Measurements from ENCODE around the gene PEX11G. TPM values are rescaled to one million over a fixed set of nuclear protein-coding genes. Genes with fewer than 3 reads are reported as not detected.
A peak's percentile ranks its signal among the peaks of the same experiment; 100 is the strongest.

PEX11G gene
- total and polyA plus RNA-seq, 2 donors = 3.3 to 4.8 TPM

DNA sequence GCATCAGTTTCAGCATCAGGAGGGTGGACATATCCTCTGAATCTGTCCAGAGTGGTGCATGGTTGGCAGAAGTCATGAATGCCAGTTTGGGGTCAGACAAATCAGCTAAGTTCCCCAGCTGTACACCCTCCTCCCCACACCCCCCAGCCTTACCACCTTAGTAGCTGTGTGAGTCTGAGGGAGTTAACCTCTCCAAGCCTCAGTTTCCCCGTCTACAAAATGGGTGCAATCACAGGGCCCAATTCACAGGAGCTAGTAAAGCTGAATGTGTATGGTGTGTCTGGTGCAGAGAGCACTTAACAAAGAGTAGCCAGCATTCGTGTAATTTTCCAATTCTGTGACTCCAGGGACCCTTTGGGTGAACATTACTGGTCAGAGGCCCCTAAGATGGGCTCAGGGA, 13.7 kb upstream of the PEX11G start:
- H3K27ac ChIP-seq (ENCODE audit: low read depth in 1 of 2, low read length in 1 of 2) = no peak overlapping the region
- H3K4me3 ChIP-seq (ENCODE audit: low read length in 2 of 2) = no peak overlapping the region
- H3K9me3 ChIP-seq (ENCODE audit: control insufficient read depth in 2 of 2, insufficient read depth in 1 of 2, low read length in 1 of 2) = peaks cover 1 to 12% of the 10 kb centered on the region in 2 donors
- no peaks in the 10 kb centered on the region for H3K36me3 ChIP-seq (ENCODE audit: control insufficient read depth in 2 of 2, insufficient read depth in 2 of 2, low read length in 1 of 2)
- peaks cover 9 to 13% of the 10 kb centered on the region in 2 donors for H3K4me1 ChIP-seq (ENCODE audit: control insufficient read depth in 2 of 2, insufficient read depth in 2 of 2, low read length in 2 of 2)
- no peak for DNase-seq (ENCODE audit: low read depth in 6 of 9, low spot score in 9 of 9)
- WGBS = 82% methylated on average over 2 of the region's 2 CpGs
- H3K27me3 ChIP-seq (ENCODE audit: control insufficient read depth in 2 of 2, insufficient read depth in 1 of 2, low read length in 1 of 2) = peaks cover 13 to 73% of the 10 kb centered on the region in 2 donors

DNA sequence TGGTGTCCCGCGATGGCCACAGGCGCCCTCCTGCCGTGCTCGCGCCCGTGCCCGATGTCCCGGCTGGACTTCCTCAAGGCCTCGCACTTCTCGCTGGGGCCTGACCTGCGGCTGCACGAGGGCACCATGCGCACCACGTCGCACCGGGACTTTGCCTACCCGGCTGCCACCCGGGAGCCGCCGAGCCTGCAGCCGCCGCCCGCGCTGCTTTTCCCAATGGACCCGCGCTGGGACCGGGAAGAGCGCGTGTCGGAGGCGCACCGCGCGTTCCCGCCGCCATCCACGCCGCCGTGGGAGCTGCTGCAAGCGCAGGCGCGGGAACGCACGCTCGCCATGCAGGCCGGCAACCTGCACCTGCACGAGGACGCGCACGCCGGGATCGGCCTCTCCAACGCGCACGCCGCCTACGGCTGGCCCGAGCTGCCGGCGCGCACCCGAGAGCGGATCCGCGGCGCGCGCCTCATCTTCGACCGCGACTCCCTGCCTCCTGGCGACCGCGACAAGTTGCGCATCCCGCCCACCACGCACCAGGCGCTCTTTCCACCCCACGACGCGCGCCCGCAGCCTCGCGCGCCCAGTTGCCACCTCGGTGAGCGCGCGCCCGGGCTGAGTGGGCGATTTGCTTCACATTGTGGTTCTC, 12.1 kb upstream of the PEX11G start:
- Histone ChIP-seq H3K9me3 (ENCODE audit: control insufficient read depth in 2 of 2, insufficient read depth in 1 of 2, low read length in 1 of 2) (peaks cover 1 to 4% of the 10 kb centered on the region in 2 donors), H3K4me3 (ENCODE audit: low read length in 2 of 2) (peak overlapping the region in 1 of 2 donors; percentile 21), H3K36me3 (ENCODE audit: control insufficient read depth in 2 of 2, insufficient read depth in 2 of 2, low read length in 1 of 2) (no peaks in the 10 kb centered on the region), H3K27me3 (ENCODE audit: control insufficient read depth in 2 of 2, insufficient read depth in 1 of 2, low read length in 1 of 2) (peaks cover 13 to 71% of the 10 kb centered on the region in 2 donors), H3K27ac (ENCODE audit: low read depth in 1 of 2, low read length in 1 of 2) (no peak overlapping the region), H3K4me1 (ENCODE audit: control insufficient read depth in 2 of 2, insufficient read depth in 2 of 2, low read length in 2 of 2) (peaks cover 9 to 12% of the 10 kb centered on the region in 2 donors)
- DNase-seq (ENCODE audit: low read depth in 6 of 9, low spot score in 9 of 9) = peak in 5 of 9 donors; percentile 27 to 63 (median 43)
- WGBS = 4% methylated on average over 93 of the region's 93 CpGs

DNA sequence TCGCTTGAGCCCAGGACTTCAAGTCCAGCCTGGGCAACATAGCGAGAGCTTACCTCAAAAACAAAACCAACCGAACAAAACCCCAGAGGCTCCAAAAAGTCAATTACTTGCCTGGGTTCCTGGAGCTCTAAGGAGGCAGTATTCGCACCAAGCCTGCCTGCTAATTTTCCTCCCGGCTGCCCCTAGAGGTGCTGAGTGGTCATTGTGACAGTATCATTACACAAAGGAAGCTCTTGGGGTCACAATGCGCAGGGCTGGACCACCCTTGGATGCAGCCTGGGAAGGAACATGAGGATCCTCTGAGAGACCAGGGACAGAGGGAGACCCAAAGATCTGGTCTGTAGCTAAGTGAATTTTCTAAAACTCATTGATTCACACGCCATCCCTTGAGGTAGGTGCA, 8.5 kb upstream of the PEX11G start:
- Histone ChIP-seq H3K9me3 (ENCODE audit: control insufficient read depth in 2 of 2, insufficient read depth in 1 of 2, low read length in 1 of 2) (peaks cover 1 to 4% of the 10 kb centered on the region in 2 donors), H3K27me3 (ENCODE audit: control insufficient read depth in 2 of 2, insufficient read depth in 1 of 2, low read length in 1 of 2) (peaks cover 13 to 43% of the 10 kb centered on the region in 2 donors), H3K36me3 (ENCODE audit: control insufficient read depth in 2 of 2, insufficient read depth in 2 of 2, low read length in 1 of 2) (no peaks in the 10 kb centered on the region), H3K27ac (ENCODE audit: low read depth in 1 of 2, low read length in 1 of 2) (no peak overlapping the region), H3K4me3 (ENCODE audit: low read length in 2 of 2) (no peak overlapping the region), H3K4me1 (ENCODE audit: control insufficient read depth in 2 of 2, insufficient read depth in 2 of 2, low read length in 2 of 2) (peaks cover 2% of the 10 kb centered on the region in 2 donors)
- WGBS = 55% methylated on average over 7 of the region's 7 CpGs
- no peak for DNase-seq (ENCODE audit: low read depth in 6 of 9, low spot score in 9 of 9)

DNA sequence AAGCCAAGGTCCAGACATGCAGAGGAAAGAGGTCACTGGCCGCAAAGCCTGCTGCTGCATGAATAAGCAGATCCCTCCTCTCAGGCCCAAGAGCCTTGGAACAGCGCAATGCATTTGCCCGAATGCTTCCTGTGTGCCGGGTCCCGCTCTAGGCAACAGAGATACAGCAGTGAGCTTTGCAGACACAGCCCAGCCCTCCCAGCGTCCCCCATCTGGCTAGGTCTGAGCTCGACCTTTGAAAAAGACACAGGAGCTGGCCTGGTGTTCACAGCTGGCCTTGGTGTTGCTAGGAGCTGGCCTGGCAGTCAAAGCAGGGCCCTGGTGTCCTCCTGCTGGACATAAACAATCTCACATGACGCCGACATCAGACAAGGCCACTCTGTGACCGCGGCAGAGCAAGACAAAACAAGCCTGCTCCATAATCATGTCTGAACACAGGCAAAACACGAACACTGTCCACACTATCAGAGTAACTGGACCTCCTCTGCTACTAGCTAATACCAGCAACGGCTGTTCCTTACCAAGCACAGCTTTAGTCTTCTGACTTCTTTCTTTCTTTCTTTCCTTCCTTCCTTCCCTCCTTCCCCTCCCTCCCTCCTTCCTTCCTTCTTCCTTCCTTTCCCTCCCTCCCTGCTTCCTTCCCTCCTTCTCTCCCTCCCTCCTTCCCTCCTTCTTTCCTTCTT, 5.7 kb upstream of the PEX11G start:
- H3K4me3 ChIP-seq (ENCODE audit: low read length in 2 of 2) = no peak overlapping the region

DNA sequence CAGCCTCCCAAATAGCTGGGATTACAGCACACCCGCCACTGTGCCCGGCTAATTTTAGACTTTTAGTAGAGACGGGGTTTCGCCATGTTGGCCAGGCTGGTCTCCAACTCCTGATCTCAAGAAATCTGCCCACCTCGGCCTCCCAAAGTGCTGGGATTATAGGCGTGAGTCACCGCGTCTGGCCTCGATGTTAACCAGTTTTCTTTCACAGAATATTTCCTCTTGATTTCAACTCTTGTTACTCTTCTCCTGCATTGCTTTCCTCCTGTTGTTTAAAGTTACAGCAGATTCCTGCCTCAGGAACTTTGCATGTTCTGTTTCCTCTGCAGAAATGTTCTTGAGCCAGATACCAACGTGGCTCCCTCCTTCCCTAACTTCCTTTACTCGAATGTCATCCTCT, 3.7 kb upstream of the PEX11G start:
- H3K27me3 ChIP-seq (ENCODE audit: control insufficient read depth in 2 of 2, insufficient read depth in 1 of 2, low read length in 1 of 2) = peaks cover 0 to 9% of the 10 kb centered on the region in 2 donors
- no peaks in the 10 kb centered on the region for H3K9me3 ChIP-seq (ENCODE audit: control insufficient read depth in 2 of 2, insufficient read depth in 1 of 2, low read length in 1 of 2)
- no peak overlapping the region for H3K27ac ChIP-seq (ENCODE audit: low read depth in 1 of 2, low read length in 1 of 2)
- peaks cover 0 to 5% of the 10 kb centered on the region in 2 donors for H3K4me1 ChIP-seq (ENCODE audit: control insufficient read depth in 2 of 2, insufficient read depth in 2 of 2, low read length in 2 of 2)
- WGBS = 88% methylated on average over 11 of the region's 11 CpGs
- DNase-seq (ENCODE audit: low read depth in 6 of 9, low spot score in 9 of 9) = no peak
- H3K36me3 ChIP-seq (ENCODE audit: control insufficient read depth in 2 of 2, insufficient read depth in 2 of 2, low read length in 1 of 2) = no peaks in the 10 kb centered on the region
- H3K4me3 ChIP-seq (ENCODE audit: low read length in 2 of 2) = no peak overlapping the region

More for the DNA sequence above, 5.7 kb upstream of the PEX11G start:
- H3K27ac ChIP-seq (ENCODE audit: low read depth in 1 of 2, low read length in 1 of 2) = peak overlapping the region; percentile 56 to 64
- WGBS = 88% methylated on average over 13 of the region's 13 CpGs
- H3K36me3 ChIP-seq (ENCODE audit: control insufficient read depth in 2 of 2, insufficient read depth in 2 of 2, low read length in 1 of 2) = no peaks in the 10 kb centered on the region
- DNase-seq (ENCODE audit: low read depth in 6 of 9, low spot score in 9 of 9) = no peak
- no peaks in the 10 kb centered on the region for H3K9me3 ChIP-seq (ENCODE audit: control insufficient read depth in 2 of 2, insufficient read depth in 1 of 2, low read length in 1 of 2)
- H3K27me3 ChIP-seq (ENCODE audit: control insufficient read depth in 2 of 2, insufficient read depth in 1 of 2, low read length in 1 of 2) = peaks cover 0 to 16% of the 10 kb centered on the region in 2 donors
- no peaks in the 10 kb centered on the region for H3K4me1 ChIP-seq (ENCODE audit: control insufficient read depth in 2 of 2, insufficient read depth in 2 of 2, low read length in 2 of 2)

DNA sequence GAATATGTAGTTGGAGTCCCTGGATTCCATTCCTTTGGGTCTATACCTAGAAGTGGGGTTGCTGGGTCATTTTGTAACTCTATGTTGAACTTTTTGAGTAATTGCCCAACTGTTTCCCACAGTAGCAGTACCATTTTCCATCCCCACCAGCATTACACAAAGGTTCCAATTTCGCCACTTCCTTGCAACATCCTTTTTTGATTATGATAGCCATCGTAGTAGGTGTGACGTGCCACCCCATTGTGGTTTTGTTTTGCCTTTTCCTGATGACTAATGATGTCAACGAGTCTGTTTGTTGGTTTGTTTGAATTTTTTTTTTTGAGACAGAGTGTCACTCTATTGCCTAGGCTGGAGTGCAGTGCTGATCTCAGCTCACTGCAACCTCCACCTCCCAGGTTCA, 3.3 kb upstream of the PEX11G start:
- WGBS = 34% methylated on average over 4 of the region's 4 CpGs
- H3K27me3 ChIP-seq (ENCODE audit: control insufficient read depth in 2 of 2, insufficient read depth in 1 of 2, low read length in 1 of 2) = peaks cover 0 to 6% of the 10 kb centered on the region in 2 donors
- H3K9me3 ChIP-seq (ENCODE audit: control insufficient read depth in 2 of 2, insufficient read depth in 1 of 2, low read length in 1 of 2) = no peaks in the 10 kb centered on the region
- no peak overlapping the region for H3K27ac ChIP-seq (ENCODE audit: low read depth in 1 of 2, low read length in 1 of 2)
- DNase-seq (ENCODE audit: low read depth in 6 of 9, low spot score in 9 of 9) = no peak
- peaks cover 0 to 5% of the 10 kb centered on the region in 2 donors for H3K4me1 ChIP-seq (ENCODE audit: control insufficient read depth in 2 of 2, insufficient read depth in 2 of 2, low read length in 2 of 2)
- no peak overlapping the region for H3K4me3 ChIP-seq (ENCODE audit: low read length in 2 of 2)
- H3K36me3 ChIP-seq (ENCODE audit: control insufficient read depth in 2 of 2, insufficient read depth in 2 of 2, low read length in 1 of 2) = no peaks in the 10 kb centered on the region

- Histone ChIP-seq H3K9me3 (ENCODE audit: control insufficient read depth in 2 of 2, insufficient read depth in 1 of 2, low read length in 1 of 2) (no peaks in the 10 kb centered on the region), H3K4me1 (ENCODE audit: control insufficient read depth in 2 of 2, insufficient read depth in 2 of 2, low read length in 2 of 2) (peaks cover 0 to 5% of the 10 kb centered on the region in 2 donors), H3K36me3 (ENCODE audit: control insufficient read depth in 2 of 2, insufficient read depth in 2 of 2, low read length in 1 of 2) (no peaks in the 10 kb centered on the region), H3K4me3 (ENCODE audit: low read length in 2 of 2) (no peak overlapping the region), H3K27ac (ENCODE audit: low read depth in 1 of 2, low read length in 1 of 2) (no peak overlapping the region), H3K27me3 (ENCODE audit: control insufficient read depth in 2 of 2, insufficient read depth in 1 of 2, low read length in 1 of 2) (peaks cover 0 to 3% of the 10 kb centered on the region in 2 donors)
- no peak for DNase-seq (ENCODE audit: low read depth in 6 of 9, low spot score in 9 of 9)
- 91% methylated on average over 11 of the region's 11 CpGs for WGBS
These were observed 792 bp upstream of the PEX11G start for GRCh38 chr19:7489609-7490044.

DNA sequence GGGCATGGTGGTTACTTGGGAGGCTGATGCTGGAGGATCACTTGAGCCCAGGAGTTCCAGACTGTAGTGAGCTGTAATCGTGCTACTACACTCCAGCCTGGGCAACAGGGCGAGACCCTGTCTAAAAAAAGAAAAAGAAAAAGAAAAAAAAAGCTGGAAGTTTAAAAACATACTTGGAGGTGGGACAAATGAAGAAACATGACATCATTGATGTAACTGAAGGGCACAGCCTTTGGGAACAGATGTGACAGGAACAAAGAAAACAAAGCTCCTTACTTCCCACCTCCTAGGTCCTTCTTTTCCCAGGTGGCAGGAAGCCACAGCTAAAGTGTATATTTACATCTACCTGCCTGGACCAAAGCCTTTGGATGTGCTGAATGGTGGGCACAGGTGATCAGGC, 1.9 kb downstream of the PEX11G start:
- H3K27ac ChIP-seq (ENCODE audit: low read depth in 1 of 2, low read length in 1 of 2) = no peak overlapping the region
- H3K27me3 ChIP-seq (ENCODE audit: control insufficient read depth in 2 of 2, insufficient read depth in 1 of 2, low read length in 1 of 2) = peaks cover 0 to 16% of the 10 kb centered on the region in 2 donors
- DNase-seq (ENCODE audit: low read depth in 6 of 9, low spot score in 9 of 9) = no peak
- H3K9me3 ChIP-seq (ENCODE audit: control insufficient read depth in 2 of 2, insufficient read depth in 1 of 2, low read length in 1 of 2) = peaks cover 0 to 4% of the 10 kb centered on the region in 2 donors
- no peaks in the 10 kb centered on the region for H3K36me3 ChIP-seq (ENCODE audit: control insufficient read depth in 2 of 2, insufficient read depth in 2 of 2, low read length in 1 of 2)
- H3K4me3 ChIP-seq (ENCODE audit: low read length in 2 of 2) = no peak overlapping the region
- 93% methylated on average over 2 of the region's 2 CpGs for WGBS
- H3K4me1 ChIP-seq (ENCODE audit: control insufficient read depth in 2 of 2, insufficient read depth in 2 of 2, low read length in 2 of 2) = peaks cover 0 to 5% of the 10 kb centered on the region in 2 donors

GRCh38 chr19:7483720-7484201, 5.1 kb downstream of the PEX11G start:
- Histone ChIP-seq H3K27ac (ENCODE audit: low read depth in 1 of 2, low read length in 1 of 2) (no peak overlapping the region), H3K4me3 (ENCODE audit: low read length in 2 of 2) (no peak overlapping the region), H3K4me1 (ENCODE audit: control insufficient read depth in 2 of 2, insufficient read depth in 2 of 2, low read length in 2 of 2) (no peaks in the 10 kb centered on the region), H3K27me3 (ENCODE audit: control insufficient read depth in 2 of 2, insufficient read depth in 1 of 2, low read length in 1 of 2) (peaks cover 0 to 16% of the 10 kb centered on the region in 2 donors), H3K36me3 (ENCODE audit: control insufficient read depth in 2 of 2, insufficient read depth in 2 of 2, low read length in 1 of 2) (no peaks in the 10 kb centered on the region), H3K9me3 (ENCODE audit: control insufficient read depth in 2 of 2, insufficient read depth in 1 of 2, low read length in 1 of 2) (peaks cover 0 to 4% of the 10 kb centered on the region in 2 donors)
- WGBS = 91% methylated on average over 17 of the region's 17 CpGs
- DNase-seq (ENCODE audit: low read depth in 6 of 9, low spot score in 9 of 9) = no peak
